OCI-LY3 (cell line): ENCODE measurements around the gene SYNJ1.

Source experiments
- EZH2phosphoT487 ChIP-seq: fragments of 200-600 bp; shearing (Covaris generic); IDR thresholded peaks from 2 replicates; pipeline ENCODE4 v1.6.1; 2018; ENCODE audit warnings: antibody characterized with exemption, mixed run types, low read depth
- TF ChIP-seq, protein P1 (sequence below): fragments of 200-600, 300-600 bp; sonication (generic); IDR thresholded peaks from 2 replicates; pipeline ENCODE4 v1.5.1; 2014; ENCODE audit warnings: antibody characterized with exemption, low read length, low read depth

DNA sequence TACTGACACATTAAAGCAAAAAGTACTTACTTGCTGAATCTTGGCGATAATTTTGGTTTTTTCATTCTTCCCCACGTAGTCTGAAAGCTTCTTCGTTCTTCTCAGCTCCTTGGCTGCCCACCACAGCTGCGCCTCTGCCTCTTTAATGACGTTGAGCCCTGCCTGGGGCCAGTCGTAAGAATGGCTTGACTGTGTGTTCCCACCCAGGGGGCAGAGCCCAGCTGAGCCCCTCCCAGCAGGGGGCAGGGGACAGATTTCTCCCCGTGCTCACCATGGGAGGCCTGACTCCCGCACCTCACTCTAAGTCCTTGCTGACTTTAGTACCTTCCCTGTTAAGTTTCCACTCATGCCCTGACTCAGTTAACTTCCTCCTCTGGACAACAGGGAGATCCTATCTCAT is 124.7 kb downstream of the SYNJ1 start:
- TF ChIP-seq, protein P1, sequence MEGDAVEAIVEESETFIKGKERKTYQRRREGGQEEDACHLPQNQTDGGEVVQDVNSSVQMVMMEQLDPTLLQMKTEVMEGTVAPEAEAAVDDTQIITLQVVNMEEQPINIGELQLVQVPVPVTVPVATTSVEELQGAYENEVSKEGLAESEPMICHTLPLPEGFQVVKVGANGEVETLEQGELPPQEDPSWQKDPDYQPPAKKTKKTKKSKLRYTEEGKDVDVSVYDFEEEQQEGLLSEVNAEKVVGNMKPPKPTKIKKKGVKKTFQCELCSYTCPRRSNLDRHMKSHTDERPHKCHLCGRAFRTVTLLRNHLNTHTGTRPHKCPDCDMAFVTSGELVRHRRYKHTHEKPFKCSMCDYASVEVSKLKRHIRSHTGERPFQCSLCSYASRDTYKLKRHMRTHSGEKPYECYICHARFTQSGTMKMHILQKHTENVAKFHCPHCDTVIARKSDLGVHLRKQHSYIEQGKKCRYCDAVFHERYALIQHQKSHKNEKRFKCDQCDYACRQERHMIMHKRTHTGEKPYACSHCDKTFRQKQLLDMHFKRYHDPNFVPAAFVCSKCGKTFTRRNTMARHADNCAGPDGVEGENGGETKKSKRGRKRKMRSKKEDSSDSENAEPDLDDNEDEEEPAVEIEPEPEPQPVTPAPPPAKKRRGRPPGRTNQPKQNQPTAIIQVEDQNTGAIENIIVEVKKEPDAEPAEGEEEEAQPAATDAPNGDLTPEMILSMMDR = no peak
- no peak for TF ChIP-seq EZH2phosphoT487
